SU-DHL-6 (cell line): ENCODE measurements around the gene APOD.
"Not testable (repeated sequence)": the region's sequence is repeated elsewhere in the genome, so short reads cannot be mapped to it uniquely, and the experiment has no call there.

Source experiments
- EZH2phosphoT487 ChIP-seq: fragments of 200-600 bp; sonication (generic), shearing (Covaris generic); conservative IDR thresholded peaks from 2 replicates; pipeline ENCODE4 v1.6.1; 2018; ENCODE audit warnings: mild to moderate bottlenecking, antibody characterized with exemption, low read length, moderate library complexity, mixed read lengths
- TF ChIP-seq, protein P1 (sequence below): fragments of 200-600 bp; sonication (generic); IDR thresholded peaks from one replicate; pipeline ENCODE4 v1.5.1; 2017; ENCODE audit warnings: antibody characterized with exemption, mild to moderate bottlenecking, low read length, moderate library complexity; ENCODE audit not compliant: insufficient read depth, poor library complexity, severe bottlenecking

DNA sequence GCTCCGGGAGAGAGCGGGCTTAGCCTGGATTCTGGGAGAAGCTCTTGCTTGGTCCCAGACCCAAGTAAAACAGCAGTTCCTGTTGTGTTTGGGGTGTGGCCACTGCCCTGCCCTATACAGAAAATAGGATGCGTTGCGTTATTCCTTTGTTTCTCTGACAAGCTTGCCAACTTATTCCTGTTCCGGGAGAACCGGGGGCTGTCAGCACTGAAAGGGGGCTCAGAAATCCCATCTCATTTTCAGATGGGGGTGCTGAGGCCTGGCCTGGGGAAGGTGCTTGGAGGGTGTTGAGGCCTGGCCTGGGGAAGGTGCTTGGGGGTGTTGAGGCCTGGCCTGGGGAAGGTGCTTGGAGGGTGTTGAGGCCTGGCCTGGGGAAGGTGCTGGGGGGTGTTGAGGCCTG is 38.3 kb upstream of the APOD start:
- TF ChIP-seq, protein P1, sequence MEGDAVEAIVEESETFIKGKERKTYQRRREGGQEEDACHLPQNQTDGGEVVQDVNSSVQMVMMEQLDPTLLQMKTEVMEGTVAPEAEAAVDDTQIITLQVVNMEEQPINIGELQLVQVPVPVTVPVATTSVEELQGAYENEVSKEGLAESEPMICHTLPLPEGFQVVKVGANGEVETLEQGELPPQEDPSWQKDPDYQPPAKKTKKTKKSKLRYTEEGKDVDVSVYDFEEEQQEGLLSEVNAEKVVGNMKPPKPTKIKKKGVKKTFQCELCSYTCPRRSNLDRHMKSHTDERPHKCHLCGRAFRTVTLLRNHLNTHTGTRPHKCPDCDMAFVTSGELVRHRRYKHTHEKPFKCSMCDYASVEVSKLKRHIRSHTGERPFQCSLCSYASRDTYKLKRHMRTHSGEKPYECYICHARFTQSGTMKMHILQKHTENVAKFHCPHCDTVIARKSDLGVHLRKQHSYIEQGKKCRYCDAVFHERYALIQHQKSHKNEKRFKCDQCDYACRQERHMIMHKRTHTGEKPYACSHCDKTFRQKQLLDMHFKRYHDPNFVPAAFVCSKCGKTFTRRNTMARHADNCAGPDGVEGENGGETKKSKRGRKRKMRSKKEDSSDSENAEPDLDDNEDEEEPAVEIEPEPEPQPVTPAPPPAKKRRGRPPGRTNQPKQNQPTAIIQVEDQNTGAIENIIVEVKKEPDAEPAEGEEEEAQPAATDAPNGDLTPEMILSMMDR: not testable (repeated sequence)
- not testable (repeated sequence) for TF ChIP-seq EZH2phosphoT487
